GM12874 (cell line): Measurements from ENCODE around the gene SDHAF2.
A peak's percentile ranks its signal among the peaks of the same experiment; 100 is the strongest.

Experiments
- TF ChIP-seq, protein P1 (sequence below): IDR thresholded peaks from 2 replicates; pipeline ENCODE4 v1.5.1; 2011; ENCODE audit warnings: low read depth, mild to moderate bottlenecking, control low read depth, low read length, moderate library complexity; ENCODE audit not compliant: insufficient read depth

The SDHAF2 gene

DNA sequence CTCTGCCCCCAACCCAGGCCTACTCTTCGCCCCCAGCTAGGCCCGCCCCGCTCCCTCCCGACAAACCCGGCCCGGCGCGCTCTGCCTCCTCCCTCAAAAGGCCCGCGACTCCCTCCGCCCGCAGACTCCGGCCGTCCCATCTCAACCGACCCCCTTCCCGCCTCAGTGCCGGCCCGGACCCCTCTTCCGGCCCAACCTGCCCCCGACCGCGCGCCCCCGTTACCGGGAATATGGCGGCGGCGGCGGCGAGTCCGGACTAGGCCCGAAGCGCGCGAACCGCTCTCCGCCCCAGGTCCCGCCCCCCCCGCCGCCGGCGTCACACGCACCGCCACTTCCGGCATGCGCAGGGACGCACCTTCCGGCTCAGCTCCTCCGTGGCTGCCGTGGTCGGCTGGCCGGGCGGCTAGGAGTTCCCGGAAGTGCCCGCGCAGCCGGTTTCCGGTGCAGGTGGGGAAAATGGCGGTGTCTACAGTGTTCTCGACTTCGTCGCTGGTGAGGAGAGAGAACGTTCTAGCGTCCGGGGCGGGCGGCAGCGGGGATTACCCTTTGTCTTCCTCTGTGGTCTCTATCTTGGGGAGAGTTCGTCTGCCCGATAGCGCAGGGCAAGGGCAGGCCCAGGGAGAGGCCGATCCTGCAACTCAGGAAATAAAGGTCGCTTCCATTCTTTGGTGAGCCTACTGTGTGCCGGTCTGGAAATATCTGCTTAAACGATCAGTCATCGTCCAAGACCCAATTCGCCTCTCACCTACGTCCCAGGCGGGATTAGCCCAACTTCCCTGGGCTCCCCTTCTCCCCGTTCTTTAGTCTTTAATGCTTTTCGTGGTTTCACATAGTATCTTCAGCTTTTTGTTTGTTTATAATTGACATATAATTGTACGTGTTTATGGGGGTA is at the start of gene SDHAF2, which contains the start of gene CPSF7:
Gene SDHAF2, plus strand, starts transcription at position 434 of the 892 bp plus-strand sequence. Its CDS starts 23 bp downstream, at position 457.
Gene CPSF7, minus strand, starts transcription at position 285 of the 892 bp plus-strand sequence. CDS start 740 bp downstream, outside the sequence.
- TF ChIP-seq, protein P1, sequence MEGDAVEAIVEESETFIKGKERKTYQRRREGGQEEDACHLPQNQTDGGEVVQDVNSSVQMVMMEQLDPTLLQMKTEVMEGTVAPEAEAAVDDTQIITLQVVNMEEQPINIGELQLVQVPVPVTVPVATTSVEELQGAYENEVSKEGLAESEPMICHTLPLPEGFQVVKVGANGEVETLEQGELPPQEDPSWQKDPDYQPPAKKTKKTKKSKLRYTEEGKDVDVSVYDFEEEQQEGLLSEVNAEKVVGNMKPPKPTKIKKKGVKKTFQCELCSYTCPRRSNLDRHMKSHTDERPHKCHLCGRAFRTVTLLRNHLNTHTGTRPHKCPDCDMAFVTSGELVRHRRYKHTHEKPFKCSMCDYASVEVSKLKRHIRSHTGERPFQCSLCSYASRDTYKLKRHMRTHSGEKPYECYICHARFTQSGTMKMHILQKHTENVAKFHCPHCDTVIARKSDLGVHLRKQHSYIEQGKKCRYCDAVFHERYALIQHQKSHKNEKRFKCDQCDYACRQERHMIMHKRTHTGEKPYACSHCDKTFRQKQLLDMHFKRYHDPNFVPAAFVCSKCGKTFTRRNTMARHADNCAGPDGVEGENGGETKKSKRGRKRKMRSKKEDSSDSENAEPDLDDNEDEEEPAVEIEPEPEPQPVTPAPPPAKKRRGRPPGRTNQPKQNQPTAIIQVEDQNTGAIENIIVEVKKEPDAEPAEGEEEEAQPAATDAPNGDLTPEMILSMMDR: no peak

DNA sequence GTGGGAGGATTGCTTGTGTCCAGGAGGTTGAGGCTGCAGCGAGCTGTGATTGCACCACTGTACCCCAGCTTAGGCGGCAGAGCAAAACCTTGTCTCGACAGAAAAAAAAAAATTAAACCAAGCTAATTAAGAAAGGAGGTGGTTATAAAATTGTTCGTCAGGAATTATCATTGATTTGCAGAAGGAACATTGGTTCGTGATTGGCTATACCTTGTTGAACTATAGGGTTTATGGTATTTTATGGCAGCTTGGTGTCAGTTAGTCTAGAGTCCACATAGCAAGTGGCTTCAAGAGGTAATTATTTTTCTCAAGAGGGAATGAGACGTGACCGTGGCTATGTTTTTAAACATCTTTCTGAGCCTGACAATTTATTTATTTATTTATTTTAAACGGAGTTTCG is 49.0 kb upstream of the SDHAF2 start:
- TF ChIP-seq, protein P1: no peak

DNA sequence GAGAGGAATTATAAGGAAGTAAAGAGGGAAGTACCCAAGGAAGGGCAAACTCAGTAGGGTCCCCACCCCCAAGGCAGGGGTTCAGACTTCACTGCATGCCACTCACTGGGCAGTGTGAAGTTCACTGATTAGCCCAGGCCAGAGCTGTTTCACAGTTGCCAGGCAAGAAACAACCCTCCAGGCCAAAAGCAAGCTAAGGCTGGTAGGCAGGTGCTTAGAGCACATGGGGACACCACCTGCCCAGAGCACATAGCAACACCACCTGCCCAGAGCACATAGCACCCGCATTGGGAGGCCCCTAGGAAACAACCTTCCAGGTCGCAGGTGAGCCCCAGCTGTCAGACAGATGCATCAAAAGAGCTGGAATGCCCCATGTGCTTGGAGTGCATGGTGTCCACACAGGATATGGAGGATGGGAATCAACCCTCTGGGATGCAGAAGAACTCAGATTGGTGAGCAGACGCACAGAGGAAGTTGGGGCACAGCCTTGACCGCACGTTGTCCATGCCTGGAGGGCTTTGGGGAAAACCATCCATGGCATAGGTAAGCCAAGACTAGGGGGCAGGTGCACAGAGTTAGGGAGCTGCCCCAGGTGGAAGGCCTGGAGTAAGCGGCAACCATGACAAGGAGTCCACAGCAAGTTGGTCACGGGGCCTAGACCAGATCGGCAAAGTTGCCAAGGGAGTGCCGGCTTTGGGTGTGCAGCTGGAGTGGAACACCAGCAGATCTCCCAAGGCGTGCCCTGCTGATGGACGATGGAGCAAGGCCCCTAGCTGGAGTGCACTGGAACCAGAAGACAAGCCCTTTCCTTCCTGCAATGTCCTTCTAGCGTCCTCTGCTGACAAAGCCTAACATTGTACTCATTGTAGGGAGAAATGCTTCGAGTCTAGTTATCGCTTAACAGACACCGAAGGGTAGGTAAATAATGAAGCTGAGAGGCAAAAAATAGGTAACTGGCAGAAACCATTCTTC is 45.4 kb upstream of the SDHAF2 start:
- TF ChIP-seq, protein P1: peak; percentile 55

DNA sequence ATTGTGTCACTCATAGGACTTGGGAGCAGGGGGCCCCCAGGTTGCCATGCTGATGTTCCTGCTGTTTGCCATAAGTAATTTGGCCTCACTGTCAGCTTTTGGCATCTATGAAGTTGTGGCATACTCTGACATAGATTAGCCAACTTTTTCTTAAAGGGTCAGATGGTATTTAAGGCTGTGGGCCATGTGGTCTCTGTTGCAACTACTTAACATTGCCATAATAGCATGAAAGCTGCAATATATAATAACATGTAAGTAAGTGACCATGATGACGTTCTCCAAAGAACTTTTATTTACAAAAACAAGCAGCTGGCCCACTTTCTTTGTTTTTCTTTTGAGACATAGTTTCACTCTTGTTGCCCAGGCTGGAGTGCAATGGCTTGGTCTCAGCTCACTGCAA is 39.8 kb upstream of the SDHAF2 start:
- TF ChIP-seq, protein P1: no peak

DNA sequence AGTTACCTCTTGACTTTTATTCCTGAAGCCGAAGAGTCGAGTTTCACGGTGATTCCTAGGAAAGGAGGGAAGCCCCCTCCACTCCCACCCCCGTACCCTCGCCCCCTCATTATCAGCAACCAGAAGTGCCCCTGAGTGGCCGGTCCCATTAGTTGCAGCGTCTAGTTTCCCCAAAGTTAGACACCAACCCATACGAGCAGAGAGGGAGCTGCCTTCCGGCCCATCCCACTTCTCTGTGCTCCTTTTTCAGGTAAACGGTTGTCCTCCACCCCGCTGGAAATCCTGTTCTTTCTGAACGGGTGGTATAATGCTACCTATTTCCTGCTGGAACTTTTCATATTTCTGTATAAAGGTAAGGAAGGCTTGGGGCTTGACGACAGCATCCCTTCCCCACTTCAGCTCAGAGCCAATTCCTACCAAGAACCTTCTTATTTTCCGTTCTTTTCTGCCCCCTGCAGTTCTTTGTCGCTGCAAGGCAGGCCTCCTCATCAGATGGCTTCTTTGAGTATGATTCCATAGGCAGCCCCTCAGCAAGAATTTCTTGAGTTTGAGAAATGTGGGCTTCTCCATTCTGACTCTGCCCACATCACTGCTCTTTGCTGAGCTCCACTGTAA is 36.8 kb upstream of the SDHAF2 start:
- TF ChIP-seq, protein P1: peak; percentile 26; the same call in 1 of the 2 replicates

DNA sequence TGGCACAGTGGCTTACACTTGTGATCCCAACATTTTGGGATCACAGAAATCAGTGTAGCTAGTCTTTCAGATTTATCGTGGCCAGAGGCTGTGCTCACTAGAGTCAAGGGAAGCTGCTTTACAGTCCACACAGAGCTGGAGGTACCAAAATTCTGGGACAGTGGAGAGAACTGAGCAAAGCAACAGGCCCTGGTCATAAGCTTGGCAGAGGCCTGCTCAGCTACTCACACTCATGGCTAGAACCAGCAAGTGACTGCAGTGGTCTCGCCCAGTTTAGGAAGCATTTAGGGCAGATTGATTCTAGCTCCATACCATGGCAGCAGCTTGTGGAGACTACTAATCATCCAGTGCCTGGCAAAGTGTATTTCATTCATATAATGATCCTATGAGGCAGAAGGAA is 28.8 kb upstream of the SDHAF2 start:
- TF ChIP-seq, protein P1: no peak
